CD14-positive monocyte (primary cell): ENCODE measurements around the gene ZBTB3. TPM values are rescaled to one million over a fixed set of nuclear protein-coding genes. Genes with fewer than 3 reads are reported as not detected.

Source experiments
- DNase-seq, 3 donors: peaks; one replicate each; pipeline ENCODE4 v3.0.0-alpha.2; 2011 to 2022
- H2AFZ ChIP-seq: 2 replicates; pipeline ENCODE4 v1.6.0; 2012; ENCODE audit warnings: mild to moderate bottlenecking, low read depth, low read length, inconsistent platforms; ENCODE audit not compliant: insufficient read depth, poor library complexity, severe bottlenecking
- H3K27ac ChIP-seq, 2 donors: 1 replicate in 1 of 2; 2 replicates in 1 of 2; pipeline ENCODE4 v1.5.1; 2012 to 2013; ENCODE audit warnings: low read length in 2 of 2, control low read depth in 1 of 2, inconsistent platforms in 1 of 2, low read depth in 1 of 2, mild to moderate bottlenecking in 1 of 2
- H3K27me3 ChIP-seq, 2 donors: one replicate each; pipeline versions ENCODE4 v1.6.0 to v1.6.1; 2011 to 2013; ENCODE audit warnings: low read length in 2 of 2; ENCODE audit not compliant: control insufficient read depth in 2 of 2, insufficient read depth in 2 of 2
- H3K36me3 ChIP-seq, 2 donors: replicated peaks in 1 of 2; 1 replicate in 1 of 2; 2 replicates in 1 of 2; pipeline versions ENCODE4 v1.5.1 to v1.6.1; 2012 to 2013; ENCODE audit warnings: low read length in 2 of 2, control low read depth in 1 of 2, inconsistent platforms in 1 of 2, mild to moderate bottlenecking in 1 of 2; ENCODE audit not compliant: insufficient read depth in 2 of 2, control insufficient read depth in 1 of 2
- H3K4me1 ChIP-seq, 2 donors: 1 replicate in 1 of 2; 2 replicates in 1 of 2; pipeline versions ENCODE4 v1.5.1 to v1.6.1; 2012 to 2013; ENCODE audit warnings: low read length in 2 of 2, control low read depth in 1 of 2, inconsistent platforms in 1 of 2, mild to moderate bottlenecking in 1 of 2, moderate library complexity in 1 of 2; ENCODE audit not compliant: insufficient read depth in 2 of 2, control insufficient read depth in 1 of 2
- H3K4me2 ChIP-seq: replicated peaks from 2 replicates; pipeline ENCODE3; 2012; ENCODE audit warnings: low read length, moderate library complexity, mild to moderate bottlenecking; ENCODE audit not compliant: poor library complexity, severe bottlenecking; ENCODE audit errors: extremely low read depth
- H3K4me3 ChIP-seq, 3 experiments: fragments of 200-600 bp in 1 of 3; sonication (generic) in 1 of 3; replicated peaks in 1 of 3; 1 replicate in 2 of 3; 2 replicates in 1 of 3; pipeline ENCODE4 v1.5.1; 2011 to 2013; ENCODE audit warnings: low read length in 3 of 3, mild to moderate bottlenecking in 3 of 3, control low read depth in 2 of 3, low read depth in 2 of 3, inconsistent platforms in 1 of 3, moderate library complexity in 1 of 3
- H3K79me2 ChIP-seq: 2 replicates; pipeline ENCODE4 v1.6.0; 2012; ENCODE audit warnings: mild to moderate bottlenecking, control low read depth, inconsistent platforms, low read length, moderate library complexity; ENCODE audit not compliant: insufficient read depth
- H3K9ac ChIP-seq: 2 replicates; pipeline ENCODE4 v1.6.0; 2017; ENCODE audit warnings: low read length, mild to moderate bottlenecking; ENCODE audit not compliant: insufficient read depth, poor library complexity, severe bottlenecking
- H3K9me3 ChIP-seq, 2 donors: replicated peaks in 1 of 2; 1 replicate in 1 of 2; 2 replicates in 1 of 2; pipeline versions ENCODE4 v1.5.1 to v1.6.1; 2012 to 2013; ENCODE audit warnings: low read length in 2 of 2, control low read depth in 1 of 2; ENCODE audit not compliant: control insufficient read depth in 1 of 2, insufficient read depth in 1 of 2
- H4K20me1 ChIP-seq: 2 replicates; pipeline ENCODE4 v1.6.0; 2012; ENCODE audit warnings: mild to moderate bottlenecking, low read length, control low read depth, moderate library complexity; ENCODE audit not compliant: insufficient read depth
- H3K27ac Mint-ChIP-seq, 7 donors: one replicate each; pipeline ENCODE4 v1.8.0; 2020; ENCODE audit warnings: mild to moderate bottlenecking in 7 of 7, mixed read lengths in 7 of 7, moderate library complexity in 6 of 7, inconsistent platforms in 2 of 7
- H3K27me3 Mint-ChIP-seq, 3 donors: one replicate each; pipeline ENCODE4 v1.8.0; 2021 to 2022; ENCODE audit warnings: low read depth in 3 of 3, mild to moderate bottlenecking in 3 of 3, mixed read lengths in 3 of 3, moderate library complexity in 3 of 3, inconsistent platforms in 1 of 3
- H3K36me3 Mint-ChIP-seq, 2 donors: one replicate each; pipeline ENCODE4 v1.8.0; 2020; ENCODE audit warnings: mixed read lengths in 2 of 2, inconsistent platforms in 1 of 2, mild to moderate bottlenecking in 1 of 2
- H3K4me1 Mint-ChIP-seq: one replicate; pipeline ENCODE4 v1.8.0; 2020; ENCODE audit warnings: mild to moderate bottlenecking, mixed read lengths
- H3K4me3 Mint-ChIP-seq, 2 donors: one replicate each; pipeline ENCODE4 v1.8.0; 2020; ENCODE audit warnings: mild to moderate bottlenecking in 2 of 2, mixed read lengths in 2 of 2, moderate library complexity in 1 of 2
- H3K9me3 Mint-ChIP-seq, 7 donors: one replicate each; pipeline ENCODE4 v1.8.0; 2020 to 2022; ENCODE audit warnings: mixed read lengths in 7 of 7, mild to moderate bottlenecking in 6 of 7, moderate library complexity in 6 of 7, inconsistent platforms in 2 of 7
- WGBS: methylation state at CpG from one replicate; pipeline ENCODE4 v1.1.5; 2013; ENCODE audit warnings: missing lambda C conversion rate; ENCODE audit not compliant: insufficient coverage; 5-methylcytosine and 5-hydroxymethylcytosine counted together
- intact Hi-C, 2 donors: fragments of 100-400 bp; cut with micrococcal nuclease; formaldehyde crosslinking; loops; one replicate each; pipeline versions ENCODE4 v1.15.0 to v1.15.1; 2023
- polyA plus RNA-seq, 3 donors: library from polyadenylated mRNA; depleted of rRNA in 1 of 3; unstranded in 2 of 3; stranded (reverse) in 1 of 3; fragments of 300-500 nt in 2 of 3; fragments of >200 nt in 1 of 3; fragmentation: Illumina TruSeq in 2 of 3; gene quantifications; 1 replicate in 2 of 3; 2 replicates in 1 of 3; pipeline ENCODE4 v1.2.3, GENCODE V29; 2012 to 2021
- TF ChIP-seq, protein P1 (sequence below): fragments of 200-600 bp; IDR thresholded peaks from one replicate; pipeline ENCODE4 v1.8.0; 2022; ENCODE audit warnings: antibody characterized with exemption, mild to moderate bottlenecking

Gene ZBTB3
- polyA plus RNA-seq, 3 donors = 1.7 to 4.5 (median 2.0) TPM

DNA sequence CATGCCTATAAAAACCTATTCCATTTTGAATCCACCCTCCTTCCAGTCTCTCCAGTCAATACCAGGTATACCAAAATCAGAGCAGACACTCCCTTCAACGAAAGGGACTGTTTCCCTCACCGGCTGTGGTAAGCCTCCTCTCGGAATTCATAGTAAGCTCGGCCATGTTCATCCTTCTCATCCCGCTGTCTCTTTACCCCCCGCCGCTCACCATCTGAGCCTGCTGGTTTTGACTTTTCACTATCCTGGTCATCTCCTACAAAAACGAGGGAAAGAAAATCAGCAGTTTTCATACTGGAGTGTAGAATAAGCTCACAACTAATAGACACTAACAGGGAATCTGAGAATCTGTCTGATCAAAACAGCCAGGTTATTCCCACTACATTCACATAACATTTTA, 29.8 kb downstream of the ZBTB3 start:
- H3K9me3 ChIP-seq = no peaks in the 10 kb centered on the region
- H3K4me2 ChIP-seq = no peak overlapping the region
- H3K4me1 ChIP-seq = peaks cover 25 to 36% of the 10 kb centered on the region in 2 donors
- TF ChIP-seq, protein P1, sequence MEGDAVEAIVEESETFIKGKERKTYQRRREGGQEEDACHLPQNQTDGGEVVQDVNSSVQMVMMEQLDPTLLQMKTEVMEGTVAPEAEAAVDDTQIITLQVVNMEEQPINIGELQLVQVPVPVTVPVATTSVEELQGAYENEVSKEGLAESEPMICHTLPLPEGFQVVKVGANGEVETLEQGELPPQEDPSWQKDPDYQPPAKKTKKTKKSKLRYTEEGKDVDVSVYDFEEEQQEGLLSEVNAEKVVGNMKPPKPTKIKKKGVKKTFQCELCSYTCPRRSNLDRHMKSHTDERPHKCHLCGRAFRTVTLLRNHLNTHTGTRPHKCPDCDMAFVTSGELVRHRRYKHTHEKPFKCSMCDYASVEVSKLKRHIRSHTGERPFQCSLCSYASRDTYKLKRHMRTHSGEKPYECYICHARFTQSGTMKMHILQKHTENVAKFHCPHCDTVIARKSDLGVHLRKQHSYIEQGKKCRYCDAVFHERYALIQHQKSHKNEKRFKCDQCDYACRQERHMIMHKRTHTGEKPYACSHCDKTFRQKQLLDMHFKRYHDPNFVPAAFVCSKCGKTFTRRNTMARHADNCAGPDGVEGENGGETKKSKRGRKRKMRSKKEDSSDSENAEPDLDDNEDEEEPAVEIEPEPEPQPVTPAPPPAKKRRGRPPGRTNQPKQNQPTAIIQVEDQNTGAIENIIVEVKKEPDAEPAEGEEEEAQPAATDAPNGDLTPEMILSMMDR = no peak
- Mint-ChIP-seq H3K27ac (peak overlapping the region in 3 of 7 donors; percentile 4 to 87 (median 19)), H3K36me3 (peaks cover 48 to 58% of the 10 kb centered on the region in 2 donors), H3K4me1 (peaks cover 31% of the 10 kb centered on the region), H3K4me3 (no peak overlapping the region), H3K9me3 (peaks cover 0 to 3% (median 0%) of the 10 kb centered on the region in 7 donors), H3K27me3 (no peaks in the 10 kb centered on the region)
- no peak overlapping the region for H3K9ac ChIP-seq
- peaks cover 73% of the 10 kb centered on the region for H4K20me1 ChIP-seq
- 89% methylated on average over 5 of the region's 8 CpGs for WGBS
- no peak for DNase-seq
- H3K27ac ChIP-seq = peak overlapping the region in 1 of 2 donors; percentile 6
- intact Hi-C loops = no loop called here
- H3K79me2 ChIP-seq = peaks cover 80% of the 10 kb centered on the region
- H3K36me3 ChIP-seq = peaks cover 51 to 57% of the 10 kb centered on the region in 2 donors
- H2AFZ ChIP-seq = no peak overlapping the region
- no peaks in the 10 kb centered on the region for H3K27me3 ChIP-seq
- H3K4me3 ChIP-seq = no peak overlapping the region

DNA sequence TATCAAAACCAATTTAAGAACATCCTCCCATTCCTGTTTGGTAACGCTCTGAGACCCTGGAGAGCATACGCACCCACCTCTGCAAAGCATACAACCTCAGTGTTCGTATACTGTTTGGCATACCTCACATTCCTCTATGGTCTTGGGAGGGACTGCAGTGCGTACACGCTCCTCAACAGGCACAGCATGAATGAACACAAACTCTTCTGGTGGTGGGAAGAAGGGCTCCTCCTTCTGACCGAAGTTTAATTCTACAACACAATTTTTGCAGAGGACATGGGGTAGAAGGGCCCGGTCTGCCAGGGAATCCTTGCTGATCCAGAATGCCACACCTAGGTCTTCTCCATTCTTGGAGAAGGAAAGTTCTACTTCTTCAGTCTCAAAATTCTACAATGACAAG, 32.0 kb downstream of the ZBTB3 start:
- no peaks in the 10 kb centered on the region for H3K27me3 Mint-ChIP-seq
- intact Hi-C loops = no loop called here
- Histone ChIP-seq H3K9ac (no peak overlapping the region), H4K20me1 (peaks cover 91% of the 10 kb centered on the region), H2AFZ (no peak overlapping the region), H3K4me2 (no peak overlapping the region), H3K27ac (peak overlapping the region in 1 of 2 donors; percentile 6), H3K27me3 (no peaks in the 10 kb centered on the region), H3K4me1 (peaks cover 20 to 29% of the 10 kb centered on the region in 2 donors), H3K9me3 (no peaks in the 10 kb centered on the region), H3K36me3 (peaks cover 72 to 79% of the 10 kb centered on the region in 2 donors), H3K79me2 (peaks cover 91% of the 10 kb centered on the region), H3K4me3 (no peak overlapping the region)
- peaks cover 67 to 80% of the 10 kb centered on the region in 2 donors for H3K36me3 Mint-ChIP-seq
- H3K4me3 Mint-ChIP-seq = no peak overlapping the region
- H3K4me1 Mint-ChIP-seq = peaks cover 24% of the 10 kb centered on the region
- TF ChIP-seq, protein P1 = no peak
- H3K27ac Mint-ChIP-seq = peak overlapping the region in 2 of 7 donors; percentile 32 to 61
- no peaks in the 10 kb centered on the region for H3K9me3 Mint-ChIP-seq
- no peak for DNase-seq
- WGBS = no CpG with 5 or more reads among the region's 7 CpGs
